HG03159 (cell line): ENCODE data around the gene IGFBP2.

ENCODE experiments used
- ATAC-seq: cut with Tn5 transposase; IDR thresholded peaks from one replicate; pipeline ENCODE4 v1.9.1; 2021; ENCODE audit warnings: mild to moderate bottlenecking, moderate library complexity; ENCODE audit not compliant: unreplicated experiment

IGFBP2 gene

GRCh38 chr2:216615298-216616082, 17.7 kb upstream of the IGFBP2 start:
- ATAC-seq, result no peak

- ATAC-seq, result no peak
Measured at GRCh38 chr2:216616083-216616678, 17.0 kb upstream of the IGFBP2 start.

GRCh38 chr2:216617159-216617815, 15.9 kb upstream of the IGFBP2 start:
- no peak for ATAC-seq

- no peak for ATAC-seq
Measured at GRCh38 chr2:216618785-216619184, 14.4 kb upstream of the IGFBP2 start.

- ATAC-seq, result no peak
Measured at GRCh38 chr2:216619411-216620393, 13.5 kb upstream of the IGFBP2 start.

- ATAC-seq, result no peak
Measured at GRCh38 chr2:216620786-216621185, 12.4 kb upstream of the IGFBP2 start.

- ATAC-seq, result no peak
Measured at GRCh38 chr2:216621292-216621691, 11.9 kb upstream of the IGFBP2 start.

GRCh38 chr2:216622526-216622925, 10.7 kb upstream of the IGFBP2 start:
- no peak for ATAC-seq

GRCh38 chr2:216624251-216624650, 9.0 kb upstream of the IGFBP2 start:
- ATAC-seq, result no peak

- ATAC-seq, result no peak
Measured at GRCh38 chr2:216626168-216626874, 6.9 kb upstream of the IGFBP2 start.

- ATAC-seq, result no peak
Measured at GRCh38 chr2:216626875-216627245, 6.4 kb upstream of the IGFBP2 start.

GRCh38 chr2:216629784-216630183, 3.4 kb upstream of the IGFBP2 start:
- ATAC-seq, result no peak

- no peak for ATAC-seq
Measured at GRCh38 chr2:216632346-216632951, 771 bp upstream of the IGFBP2 start.

- ATAC-seq, result no peak
Measured at GRCh38 chr2:216633616-216634369, 573 bp downstream of the IGFBP2 start.

GRCh38 chr2:216634370-216635148, 1.3 kb downstream of the IGFBP2 start:
- no peak for ATAC-seq

GRCh38 chr2:216635171-216635570, 2.0 kb downstream of the IGFBP2 start:
- no peak for ATAC-seq

- no peak for ATAC-seq
Measured at GRCh38 chr2:216635701-216636550, 2.7 kb downstream of the IGFBP2 start.
